ENCODE measurements around the gene PDE11A. TPM values are rescaled to one million over a fixed set of nuclear protein-coding genes. Genes with fewer than 3 reads are reported as not detected.

PDE11A gene
- total RNA-seq, 2 experiments from 2014 or later: not detected

DNA sequence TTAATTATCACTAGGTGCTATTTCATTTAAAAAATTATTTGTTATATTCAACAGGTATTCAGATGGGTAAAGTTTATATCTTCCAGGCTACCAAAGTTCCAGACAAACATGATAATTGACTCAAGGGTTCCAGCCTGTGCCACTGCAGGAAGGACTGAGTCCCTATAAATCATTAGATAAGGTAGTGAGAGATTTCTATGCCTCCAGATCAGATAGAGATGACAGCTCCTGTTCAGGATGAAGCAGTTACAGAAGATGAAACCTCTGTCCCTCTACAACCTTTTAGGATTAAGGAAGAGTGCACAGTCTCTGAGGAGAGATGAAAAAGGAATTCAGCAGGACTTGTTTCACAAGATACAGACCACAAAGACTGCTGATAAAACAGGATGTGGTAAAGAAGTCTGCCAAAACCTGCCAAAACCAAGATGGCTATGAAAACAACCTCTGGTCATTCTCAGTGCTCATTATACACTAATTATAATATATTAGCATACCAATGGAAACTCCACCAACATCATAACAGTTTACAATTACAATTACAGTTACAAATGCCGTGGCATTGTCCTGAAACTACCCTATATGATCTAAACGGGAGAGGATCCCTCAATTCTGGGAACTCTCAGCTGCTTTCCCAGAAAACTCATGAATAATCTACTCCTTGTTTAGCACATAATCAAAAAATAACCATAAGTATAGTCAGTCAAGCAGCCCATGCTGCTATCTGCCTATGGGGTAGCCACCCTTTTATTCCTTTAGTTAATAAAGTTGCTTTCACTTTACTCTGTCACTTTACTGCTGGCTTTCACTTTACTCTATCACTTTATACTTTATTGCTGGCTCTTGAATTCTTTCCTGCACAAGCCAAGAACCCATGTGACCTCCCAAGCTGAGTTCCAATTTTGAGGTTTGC lies 288.5 kb downstream of the PDE11A start:
- Mint-ChIP-seq H3K27me3 (no peaks in the 10 kb centered on the region), H3K4me1 (ENCODE audit: low read depth) (peaks cover 40% of the 10 kb centered on the region), H3K4me3 (peak overlapping the region; percentile 40), H3K9me3 (no peaks in the 10 kb centered on the region), H3K27ac (peak overlapping the region; percentile 37), H3K36me3 (ENCODE audit: low read depth) (no peaks in the 10 kb centered on the region)
- TF ChIP-seq, protein P1, sequence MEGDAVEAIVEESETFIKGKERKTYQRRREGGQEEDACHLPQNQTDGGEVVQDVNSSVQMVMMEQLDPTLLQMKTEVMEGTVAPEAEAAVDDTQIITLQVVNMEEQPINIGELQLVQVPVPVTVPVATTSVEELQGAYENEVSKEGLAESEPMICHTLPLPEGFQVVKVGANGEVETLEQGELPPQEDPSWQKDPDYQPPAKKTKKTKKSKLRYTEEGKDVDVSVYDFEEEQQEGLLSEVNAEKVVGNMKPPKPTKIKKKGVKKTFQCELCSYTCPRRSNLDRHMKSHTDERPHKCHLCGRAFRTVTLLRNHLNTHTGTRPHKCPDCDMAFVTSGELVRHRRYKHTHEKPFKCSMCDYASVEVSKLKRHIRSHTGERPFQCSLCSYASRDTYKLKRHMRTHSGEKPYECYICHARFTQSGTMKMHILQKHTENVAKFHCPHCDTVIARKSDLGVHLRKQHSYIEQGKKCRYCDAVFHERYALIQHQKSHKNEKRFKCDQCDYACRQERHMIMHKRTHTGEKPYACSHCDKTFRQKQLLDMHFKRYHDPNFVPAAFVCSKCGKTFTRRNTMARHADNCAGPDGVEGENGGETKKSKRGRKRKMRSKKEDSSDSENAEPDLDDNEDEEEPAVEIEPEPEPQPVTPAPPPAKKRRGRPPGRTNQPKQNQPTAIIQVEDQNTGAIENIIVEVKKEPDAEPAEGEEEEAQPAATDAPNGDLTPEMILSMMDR (IDR thresholded peaks at IDR 0.05): no peak
- peak in 3 of 14 experiments; percentile 21 to 75 (median 53) for DNase-seq
- no peaks in the 10 kb centered on the region for H3K27me3 ChIP-seq (ENCODE audit: control insufficient read depth in 1 of 2, insufficient read depth in 2 of 2, low read length in 2 of 2)
- H3K4me3 ChIP-seq (ENCODE audit: low read length): no peak overlapping the region
- ChIA-PET CTCF (no interaction called here), POLR2A (interaction anchor here (0.6 to 1.0 kb wide), 3 partner anchors 15 to 519 kb away, joined by 3 to 5 read pairs (median 3); partner anchors contain the start of gene NFE2L2)
- no peaks in the 10 kb centered on the region for H3K36me3 ChIP-seq (ENCODE audit: insufficient read depth, low read length)
- peak; percentile 76 for ATAC-seq (ENCODE audit: poor library complexity)
- H3K27ac ChIP-seq (ENCODE audit: low read depth in 1 of 2, low read length in 2 of 2): no peak overlapping the region
- intact Hi-C loops (cut with DNase I, micrococcal nuclease): no loop called here
- peaks cover 15% of the 10 kb centered on the region for H3K4me1 ChIP-seq (ENCODE audit: insufficient read depth, low read length)
- H3K9me3 ChIP-seq (ENCODE audit: control insufficient read depth in 1 of 2, insufficient read depth in 1 of 2, low read length in 2 of 2): no peaks in the 10 kb centered on the region

DNA sequence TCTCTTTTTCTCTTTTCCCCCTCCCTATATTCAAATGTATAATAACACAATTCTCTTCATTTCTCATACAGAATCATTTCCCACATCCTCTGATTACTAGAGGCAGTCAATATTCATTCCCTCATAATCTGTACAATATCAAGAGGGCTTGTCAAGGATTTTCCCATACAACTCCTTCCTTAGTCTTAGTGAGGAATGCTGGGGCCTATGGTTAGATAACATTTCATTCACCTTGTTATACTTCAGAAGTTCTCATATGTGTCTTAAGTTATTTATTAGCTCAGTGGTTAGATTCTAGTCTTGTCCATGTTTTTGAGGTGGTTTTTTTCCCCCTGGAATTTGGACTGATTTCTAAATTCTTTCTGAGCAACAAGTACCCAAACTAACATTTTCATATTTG lies 289.5 kb downstream of the PDE11A start:
- Mint-ChIP-seq H3K4me3 (no peak overlapping the region), H3K9me3 (no peaks in the 10 kb centered on the region), H3K27me3 (no peaks in the 10 kb centered on the region), H3K36me3 (ENCODE audit: low read depth) (no peaks in the 10 kb centered on the region), H3K27ac (no peak overlapping the region), H3K4me1 (ENCODE audit: low read depth) (peaks cover 40% of the 10 kb centered on the region)
- ATAC-seq (ENCODE audit: poor library complexity) (no peak), DNase-seq (no peak)
- Histone ChIP-seq H3K9me3 (ENCODE audit: control insufficient read depth in 1 of 2, insufficient read depth in 1 of 2, low read length in 2 of 2) (no peaks in the 10 kb centered on the region), H3K36me3 (ENCODE audit: insufficient read depth, low read length) (no peaks in the 10 kb centered on the region), H3K4me1 (ENCODE audit: insufficient read depth, low read length) (peaks cover 15% of the 10 kb centered on the region), H3K27me3 (ENCODE audit: control insufficient read depth in 1 of 2, insufficient read depth in 2 of 2, low read length in 2 of 2) (no peaks in the 10 kb centered on the region), H3K4me3 (ENCODE audit: low read length) (no peak overlapping the region), H3K27ac (ENCODE audit: low read depth in 1 of 2, low read length in 2 of 2) (no peak overlapping the region)
- CTCF ChIA-PET: no interaction called here
- intact Hi-C loops (cut with DNase I, micrococcal nuclease): no loop called here
- POLR2A ChIA-PET: interaction anchor here (1.0 kb wide), 1 partner anchor 518 kb away, joined by 5 read pairs; the partner anchor contains the start of gene NFE2L2
- TF ChIP-seq, protein P1 (IDR thresholded peaks at IDR 0.05): no peak

DNA sequence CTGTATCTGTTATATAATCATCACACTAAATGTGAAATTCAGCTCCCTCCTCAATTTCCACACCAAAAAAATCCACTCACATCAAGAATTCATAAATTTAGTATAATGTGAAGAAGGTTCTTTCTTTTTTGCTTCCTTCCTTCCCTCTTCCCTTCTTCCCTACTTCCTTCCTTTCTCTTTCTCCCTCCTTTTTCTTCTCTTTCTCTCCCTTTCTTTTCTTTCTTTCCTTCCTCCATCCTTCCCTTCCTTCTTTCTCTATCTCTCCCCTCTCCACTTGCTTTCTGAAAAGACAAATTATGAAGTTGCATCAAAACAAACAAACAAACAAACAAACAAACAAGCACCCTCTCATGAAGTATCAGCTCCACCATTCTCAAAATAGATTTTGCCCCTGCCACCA lies 290.0 kb downstream of the PDE11A start:
- Histone ChIP-seq H3K9me3 (ENCODE audit: control insufficient read depth in 1 of 2, insufficient read depth in 1 of 2, low read length in 2 of 2) (no peaks in the 10 kb centered on the region), H3K4me3 (ENCODE audit: low read length) (no peak overlapping the region), H3K36me3 (ENCODE audit: insufficient read depth, low read length) (no peaks in the 10 kb centered on the region), H3K4me1 (ENCODE audit: insufficient read depth, low read length) (peaks cover 15% of the 10 kb centered on the region), H3K27me3 (ENCODE audit: control insufficient read depth in 1 of 2, insufficient read depth in 2 of 2, low read length in 2 of 2) (no peaks in the 10 kb centered on the region), H3K27ac (ENCODE audit: low read depth in 1 of 2, low read length in 2 of 2) (no peak overlapping the region)
- intact Hi-C loops (cut with DNase I, micrococcal nuclease): no loop called here
- no peak overlapping the region for H3K27ac Mint-ChIP-seq
- H3K4me1 Mint-ChIP-seq (ENCODE audit: low read depth): peaks cover 40% of the 10 kb centered on the region
- H3K9me3 Mint-ChIP-seq: no peaks in the 10 kb centered on the region
- ATAC-seq (ENCODE audit: poor library complexity): no peak
- DNase-seq: no peak
- no peaks in the 10 kb centered on the region for H3K27me3 Mint-ChIP-seq
- H3K4me3 Mint-ChIP-seq: no peak overlapping the region
- ChIA-PET POLR2A (no interaction called here), CTCF (no interaction called here)
- TF ChIP-seq, protein P1 (IDR thresholded peaks at IDR 0.05): no peak
- H3K36me3 Mint-ChIP-seq (ENCODE audit: low read depth): no peaks in the 10 kb centered on the region
